SK-N-SH treated with all-trans-retinoic acid at 6 μM for 48 hours (cell line): Measurements from ENCODE around the gene TAPT1.

Source experiments
- ATAC-seq: fragments of 200-7000 bp; cut with Tn5 transposase; 3 replicates; pipeline ENCODE4 v1.9.1; 2020; ENCODE audit warnings: mild to moderate bottlenecking, moderate library complexity
- ARNTL ChIP-seq: fragments of 450-650 bp; formaldehyde crosslinking; IDR thresholded peaks from 2 replicates; pipeline ENCODE4 v1.5.0; 2020; ENCODE audit warnings: low read depth, mild to moderate bottlenecking, moderate library complexity, borderline replicate concordance
- CREB5 ChIP-seq: fragments of 250-450 bp; sonication (Bioruptor Pico); IDR thresholded peaks from 2 replicates; pipeline ENCODE4 v1.5.1; 2020; ENCODE audit warnings: low read depth, mild to moderate bottlenecking, moderate library complexity
- CSRNP3 ChIP-seq: fragments of 250-450 bp; sonication (Bioruptor Pico); IDR thresholded peaks from 2 replicates; pipeline ENCODE4 v1.5.1; 2021; ENCODE audit warnings: mild to moderate bottlenecking, moderate library complexity
- ISL1 ChIP-seq: fragments of 250-450 bp; sonication (Bioruptor Pico); IDR thresholded peaks from 2 replicates; pipeline ENCODE4 v2.1.2; 2022; ENCODE audit warnings: mild to moderate bottlenecking, moderate library complexity
- OSR1 ChIP-seq: fragments of 250-450 bp; sonication (Bioruptor Pico); IDR thresholded peaks from 2 replicates; pipeline ENCODE4 v1.8.0; 2022; ENCODE audit warnings: moderate library complexity, mild to moderate bottlenecking, inconsistent platforms
- PATZ1 ChIP-seq: fragments of 250-450 bp; sonication (Bioruptor Pico); IDR thresholded peaks from 2 replicates; pipeline ENCODE4 v1.8.0; 2020; ENCODE audit warnings: mild to moderate bottlenecking, moderate library complexity, borderline replicate concordance
- POU6F1 ChIP-seq: fragments of 250-450 bp; sonication (Bioruptor Pico); IDR thresholded peaks from 2 replicates; pipeline ENCODE4 v1.8.0; 2021; ENCODE audit warnings: low read depth, mild to moderate bottlenecking, moderate library complexity, borderline replicate concordance
- PPARA ChIP-seq: fragments of 250-450 bp; sonication (Bioruptor Pico); IDR thresholded peaks from 2 replicates; pipeline ENCODE4 v1.5.0; 2020; ENCODE audit warnings: mild to moderate bottlenecking, borderline replicate concordance
- RARB ChIP-seq: fragments of 250-450 bp; sonication (Bioruptor Pico); IDR thresholded peaks from 2 replicates; pipeline ENCODE4 v1.8.0; 2021; ENCODE audit warnings: mild to moderate bottlenecking, moderate library complexity
- SNAI2 ChIP-seq: fragments of 250-450 bp; sonication (Bioruptor Pico); IDR thresholded peaks from 2 replicates; pipeline ENCODE4 v1.5.0; 2020; ENCODE audit warnings: mild to moderate bottlenecking, moderate library complexity
- TCF4 ChIP-seq: fragments of 250-450 bp; sonication (Bioruptor Pico); IDR thresholded peaks from 2 replicates; pipeline ENCODE4 v1.8.0; 2021; ENCODE audit warnings: mild to moderate bottlenecking, moderate library complexity, borderline replicate concordance
- TOX ChIP-seq: fragments of 250-450 bp; sonication (Bioruptor Pico); IDR thresholded peaks from 2 replicates; pipeline ENCODE4 v1.8.0; 2021; ENCODE audit warnings: mild to moderate bottlenecking, moderate library complexity, borderline replicate concordance
- TSHZ2 ChIP-seq: fragments of 250-450 bp; sonication (Bioruptor Pico); IDR thresholded peaks from 2 replicates; pipeline ENCODE4 v1.5.0; 2020; ENCODE audit warnings: mild to moderate bottlenecking, moderate library complexity
- ZC3H10 ChIP-seq: fragments of 250-450 bp; sonication (Bioruptor Pico); IDR thresholded peaks from 2 replicates; pipeline ENCODE4 v1.5.1; 2021; ENCODE audit warnings: mild to moderate bottlenecking, moderate library complexity
- ZFP3 ChIP-seq: fragments of 250-450 bp; sonication (Bioruptor Pico); IDR thresholded peaks from 2 replicates; pipeline ENCODE4 v1.5.0; 2020; ENCODE audit warnings: mild to moderate bottlenecking, moderate library complexity
- ZFP30 ChIP-seq: fragments of 450-650 bp; formaldehyde crosslinking; IDR thresholded peaks from 2 replicates; pipeline ENCODE4 v1.5.0; 2022; ENCODE audit warnings: mild to moderate bottlenecking, moderate library complexity
- ZNF70 ChIP-seq: fragments of 450-650 bp; formaldehyde crosslinking; IDR thresholded peaks from 2 replicates; pipeline ENCODE4 v1.5.0; 2020; ENCODE audit warnings: mild to moderate bottlenecking, moderate library complexity
- ZNF8 ChIP-seq: fragments of 450-650 bp; formaldehyde crosslinking; IDR thresholded peaks from 2 replicates; pipeline ENCODE4 v1.5.0; 2020; ENCODE audit warnings: mild to moderate bottlenecking, moderate library complexity

TAPT1 gene

GRCh38 chr4:16224264-16225166 lies 1.8 kb downstream of the TAPT1 start:
- no peak for ATAC-seq
- TF ChIP-seq RARB (CRISPR knock-in tag) (no peak), ZFP30 (CRISPR knock-in tag) (no peak), ARNTL (no peak), POU6F1 (CRISPR knock-in tag) (no peak), ZC3H10 (CRISPR knock-in tag) (no peak), PPARA (CRISPR knock-in tag) (no peak)

- no peak for ATAC-seq
- TF ChIP-seq ZNF70 (CRISPR knock-in tag) (no peak), PATZ1 (CRISPR knock-in tag) (no peak), SNAI2 (CRISPR knock-in tag) (no peak), ISL1 (CRISPR knock-in tag) (no peak), TCF4 (CRISPR knock-in tag) (no peak), POU6F1 (CRISPR knock-in tag) (no peak), ARNTL (no peak), TOX (CRISPR knock-in tag) (no peak), ZC3H10 (CRISPR knock-in tag) (no peak), RARB (CRISPR knock-in tag) (no peak)
- TF ChIP-seq, all 23 proteins: peak for 0
Measured at GRCh38 chr4:16222957-16223527, 3.2 kb downstream of the TAPT1 start.

- TF ChIP-seq CSRNP3 (CRISPR knock-in tag): no peak
- no peak for TF ChIP-seq OSR1
- TF ChIP-seq ISL1 (CRISPR knock-in tag): no peak
- TF ChIP-seq ZFP30 (CRISPR knock-in tag): no peak
- ATAC-seq: no peak
Measured at GRCh38 chr4:16218950-16219349, 7.3 kb downstream of the TAPT1 start.

- no peak for ATAC-seq
- TF ChIP-seq PATZ1 (CRISPR knock-in tag): no peak
- no peak for TF ChIP-seq TSHZ2 (CRISPR knock-in tag)
- TF ChIP-seq ZNF8: no peak
- no peak for TF ChIP-seq RARB (CRISPR knock-in tag)
- TF ChIP-seq TCF4 (CRISPR knock-in tag): no peak
- TF ChIP-seq TOX (CRISPR knock-in tag): no peak
- TF ChIP-seq CREB5 (CRISPR knock-in tag): no peak
- no peak for TF ChIP-seq ZFP3 (CRISPR knock-in tag)
- no peak for TF ChIP-seq OSR1
Measured at GRCh38 chr4:16217300-16218051, 8.8 kb downstream of the TAPT1 start.
